DOHH2 (cell line): ENCODE measurements around the gene TNFSF4.

ENCODE experiments used
- CTCF ChIP-seq: fragments of 200-600 bp; sonication (generic); IDR thresholded peaks from one replicate; pipeline ENCODE4 v1.5.1; 2014; ENCODE audit warnings: antibody characterized with exemption, mild to moderate bottlenecking, low read depth, low read length; ENCODE audit not compliant: poor library complexity, severe bottlenecking
- EZH2phosphoT487 ChIP-seq: fragments of 200-600 bp; sonication (generic); IDR thresholded peaks from 2 replicates; pipeline ENCODE4 v1.6.1; 2017; ENCODE audit warnings: borderline replicate concordance, mild to moderate bottlenecking, antibody characterized with exemption, low read length, moderate library complexity, mixed read lengths

- TF ChIP-seq CTCF (no peak), EZH2phosphoT487 (no peak)
These were observed 69.9 kb downstream of the TNFSF4 start for GRCh38 chr1:173137107-173137706.
